Peyer's patch (tissue), 4 donors: Measurements from ENCODE around the gene NELL1.

Experiments used
- CTCF ChIP-seq, 6 experiments: fragments of 450-650 bp in 4 of 6; fragments of 200-600 bp in 2 of 6; sonication (generic) in 1 of 6; IDR thresholded peaks; one replicate each; pipeline ENCODE4 v1.5.1; 2017 to 2019; ENCODE audit warnings: antibody characterized with exemption in 6 of 6, mild to moderate bottlenecking in 3 of 6, moderate library complexity in 1 of 6
- POLR2A ChIP-seq, 2 donors: fragments of 450-650 bp; IDR thresholded peaks; one replicate each; pipeline ENCODE4 v1.5.1; 2017; ENCODE audit warnings: antibody characterized with exemption in 2 of 2, mild to moderate bottlenecking in 2 of 2, moderate library complexity in 2 of 2

- TF ChIP-seq CTCF (IDR thresholded peaks at IDR 0.05) (no peak), POLR2A (IDR thresholded peaks at IDR 0.05) (no peak)
Measured at GRCh38 chr11:21056644-21057043, 387.3 kb downstream of the NELL1 start.
